ENCODE results near the gene C2CD4C.

Gene C2CD4C

GRCh38 chr19:447816-448560 is 39.0 kb upstream of the C2CD4C start:
- Histone ChIP-seq H3K36me3 (ENCODE audit: insufficient read depth, low read length) (no peaks in the 10 kb centered on the region), H4K20me1 (ENCODE audit: insufficient read depth, low read length) (no peaks in the 10 kb centered on the region), H3K27me3 (ENCODE audit: insufficient read depth, low read length, poor library complexity) (no peaks in the 10 kb centered on the region), H2AFZ (ENCODE audit: low read depth, low read length) (no peak overlapping the region), H3K79me2 (ENCODE audit: insufficient read depth, low read length) (no peaks in the 10 kb centered on the region), H3K9ac (ENCODE audit: low read depth, low read length) (no peak overlapping the region), H3K4me3 (ENCODE audit: low read depth in 1 of 2, low read length in 2 of 2) (no peak overlapping the region), H3K27ac (ENCODE audit: low read length) (no peak overlapping the region), H3K4me1 (ENCODE audit: insufficient read depth, low read length) (no peaks in the 10 kb centered on the region), H3K9me3 (ENCODE audit: insufficient read depth, low read length, severe bottlenecking) (peaks cover 11% of the 10 kb centered on the region), H3K4me2 (ENCODE audit: insufficient read depth, low read length) (no peak overlapping the region)
- DNase-seq (no peak), ATAC-seq (ENCODE audit: insufficient read depth, low read depth) (no peak)
- TF ChIP-seq EZH2 (IDR thresholded peaks at IDR 0.05; ENCODE audit: borderline replicate concordance, low read depth, low read length, severe bottlenecking): no peak
- TF ChIP-seq, protein P1, sequence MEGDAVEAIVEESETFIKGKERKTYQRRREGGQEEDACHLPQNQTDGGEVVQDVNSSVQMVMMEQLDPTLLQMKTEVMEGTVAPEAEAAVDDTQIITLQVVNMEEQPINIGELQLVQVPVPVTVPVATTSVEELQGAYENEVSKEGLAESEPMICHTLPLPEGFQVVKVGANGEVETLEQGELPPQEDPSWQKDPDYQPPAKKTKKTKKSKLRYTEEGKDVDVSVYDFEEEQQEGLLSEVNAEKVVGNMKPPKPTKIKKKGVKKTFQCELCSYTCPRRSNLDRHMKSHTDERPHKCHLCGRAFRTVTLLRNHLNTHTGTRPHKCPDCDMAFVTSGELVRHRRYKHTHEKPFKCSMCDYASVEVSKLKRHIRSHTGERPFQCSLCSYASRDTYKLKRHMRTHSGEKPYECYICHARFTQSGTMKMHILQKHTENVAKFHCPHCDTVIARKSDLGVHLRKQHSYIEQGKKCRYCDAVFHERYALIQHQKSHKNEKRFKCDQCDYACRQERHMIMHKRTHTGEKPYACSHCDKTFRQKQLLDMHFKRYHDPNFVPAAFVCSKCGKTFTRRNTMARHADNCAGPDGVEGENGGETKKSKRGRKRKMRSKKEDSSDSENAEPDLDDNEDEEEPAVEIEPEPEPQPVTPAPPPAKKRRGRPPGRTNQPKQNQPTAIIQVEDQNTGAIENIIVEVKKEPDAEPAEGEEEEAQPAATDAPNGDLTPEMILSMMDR (IDR thresholded peaks at IDR 0.05; ENCODE audit: borderline replicate concordance, extremely low read depth, low read length, poor library complexity, severe bottlenecking): no peak

GRCh38 chr19:447064-447426 is 38.1 kb upstream of the C2CD4C start:
- no peak overlapping the region for H3K4me3 ChIP-seq (ENCODE audit: low read depth in 1 of 2, low read length in 2 of 2)
- no peaks in the 10 kb centered on the region for H4K20me1 ChIP-seq (ENCODE audit: insufficient read depth, low read length)
- H3K9me3 ChIP-seq (ENCODE audit: insufficient read depth, low read length, severe bottlenecking): peaks cover 11% of the 10 kb centered on the region
- TF ChIP-seq, protein P1 (IDR thresholded peaks at IDR 0.05; ENCODE audit: borderline replicate concordance, extremely low read depth, low read length, poor library complexity, severe bottlenecking): no peak
- TF ChIP-seq EZH2 (IDR thresholded peaks at IDR 0.05; ENCODE audit: borderline replicate concordance, low read depth, low read length, severe bottlenecking): no peak
- no peak overlapping the region for H3K9ac ChIP-seq (ENCODE audit: low read depth, low read length)
- no peak overlapping the region for H2AFZ ChIP-seq (ENCODE audit: low read depth, low read length)
- no peak overlapping the region for H3K4me2 ChIP-seq (ENCODE audit: insufficient read depth, low read length)
- H3K27ac ChIP-seq (ENCODE audit: low read length): no peak overlapping the region
- H3K36me3 ChIP-seq (ENCODE audit: insufficient read depth, low read length): no peaks in the 10 kb centered on the region
- no peaks in the 10 kb centered on the region for H3K27me3 ChIP-seq (ENCODE audit: insufficient read depth, low read length, poor library complexity)
- H3K4me1 ChIP-seq (ENCODE audit: insufficient read depth, low read length): no peaks in the 10 kb centered on the region
- ATAC-seq (ENCODE audit: insufficient read depth, low read depth): no peak
- no peaks in the 10 kb centered on the region for H3K79me2 ChIP-seq (ENCODE audit: insufficient read depth, low read length)
- DNase-seq: no peak

DNA sequence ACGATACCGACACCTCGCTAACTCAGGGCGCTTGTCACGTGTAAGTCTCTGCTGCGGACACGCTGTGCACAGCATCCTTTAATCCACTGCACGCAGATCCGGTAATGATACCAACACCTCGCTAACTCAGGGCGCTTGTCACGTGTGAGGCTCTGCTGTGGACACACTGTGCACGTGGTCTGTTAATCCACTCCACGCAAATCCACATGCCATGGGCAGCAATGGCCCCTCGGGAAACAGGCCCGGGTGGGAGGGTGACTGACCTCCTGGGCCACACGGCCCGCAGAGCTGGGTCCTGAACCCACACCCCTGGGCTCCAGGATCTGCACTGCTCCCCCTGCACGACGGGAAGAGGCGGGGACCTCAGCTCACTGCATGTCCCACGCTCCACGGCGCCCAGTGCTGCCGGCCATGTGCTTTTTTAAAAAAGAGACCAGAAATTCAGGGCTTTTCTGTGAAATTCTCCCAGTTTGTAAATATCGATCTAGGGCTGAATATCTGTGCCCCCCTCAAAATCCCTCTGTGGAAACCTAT is 35.8 kb upstream of the C2CD4C start:
- ATAC-seq (ENCODE audit: insufficient read depth, low read depth): no peak
- H3K27me3 ChIP-seq (ENCODE audit: insufficient read depth, low read length, poor library complexity): no peaks in the 10 kb centered on the region

More for the DNA sequence above, 35.8 kb upstream of the C2CD4C start:
- no peaks in the 10 kb centered on the region for H3K79me2 ChIP-seq (ENCODE audit: insufficient read depth, low read length)
- no peaks in the 10 kb centered on the region for H3K36me3 ChIP-seq (ENCODE audit: insufficient read depth, low read length)
- H3K4me1 ChIP-seq (ENCODE audit: insufficient read depth, low read length): no peaks in the 10 kb centered on the region
- no peak overlapping the region for H3K9ac ChIP-seq (ENCODE audit: low read depth, low read length)
- H3K9me3 ChIP-seq (ENCODE audit: insufficient read depth, low read length, severe bottlenecking): no peaks in the 10 kb centered on the region
- DNase-seq: no peak
- no peak overlapping the region for H3K4me2 ChIP-seq (ENCODE audit: insufficient read depth, low read length)
- no peaks in the 10 kb centered on the region for H4K20me1 ChIP-seq (ENCODE audit: insufficient read depth, low read length)
- H3K4me3 ChIP-seq (ENCODE audit: low read depth in 1 of 2, low read length in 2 of 2): no peak overlapping the region
- no peak overlapping the region for H2AFZ ChIP-seq (ENCODE audit: low read depth, low read length)
- no peak for TF ChIP-seq EZH2 (IDR thresholded peaks at IDR 0.05; ENCODE audit: borderline replicate concordance, low read depth, low read length, severe bottlenecking)
- TF ChIP-seq, protein P1 (IDR thresholded peaks at IDR 0.05; ENCODE audit: borderline replicate concordance, extremely low read depth, low read length, poor library complexity, severe bottlenecking): no peak
- H3K27ac ChIP-seq (ENCODE audit: low read length): no peak overlapping the region
